ENCODE measurements around the gene ACACA.
A peak's percentile ranks its signal among the peaks of the same experiment; 100 is the strongest.

Gene ACACA

DNA sequence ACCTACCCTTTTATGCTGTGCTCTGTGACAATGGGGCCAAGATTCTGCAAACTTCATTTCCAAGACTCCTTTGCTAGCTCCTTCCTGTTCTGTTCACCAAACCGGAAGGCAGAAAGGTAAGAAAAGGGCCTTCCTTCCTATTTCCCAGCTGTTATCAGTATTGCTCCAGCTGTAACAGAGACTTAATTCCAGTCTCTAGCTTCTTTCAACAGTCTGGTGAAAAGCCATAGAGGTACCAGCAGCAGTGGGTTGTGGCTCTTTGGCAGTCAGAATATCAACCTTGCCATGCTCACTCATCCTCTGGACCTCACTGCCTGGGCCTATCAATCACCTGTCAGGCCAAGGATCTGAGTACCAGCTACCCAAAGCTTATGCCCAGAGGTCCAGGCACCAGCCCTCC, 120.2 kb downstream of the ACACA start:
- no peak for DNase-seq

DNA sequence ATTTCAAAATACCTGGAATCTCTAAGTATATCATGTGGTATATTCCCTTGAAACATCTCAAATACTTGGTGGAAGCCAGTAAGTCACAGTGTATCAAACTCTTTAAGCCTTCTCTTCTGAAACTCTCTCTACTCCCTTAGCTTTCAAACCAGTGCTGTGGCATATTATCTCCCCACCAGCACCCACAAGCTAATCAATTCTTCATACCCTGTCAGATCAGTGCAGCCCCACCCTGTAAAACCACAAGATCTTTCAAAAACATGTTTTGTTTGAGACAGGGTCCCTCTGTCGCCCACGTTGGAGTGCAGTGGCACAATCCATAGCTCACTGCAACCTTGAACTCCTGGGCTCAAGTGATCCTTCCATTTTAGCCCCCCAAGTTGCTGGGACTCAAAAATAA, 122.4 kb downstream of the ACACA start:
- DNase-seq = no peak

DNA sequence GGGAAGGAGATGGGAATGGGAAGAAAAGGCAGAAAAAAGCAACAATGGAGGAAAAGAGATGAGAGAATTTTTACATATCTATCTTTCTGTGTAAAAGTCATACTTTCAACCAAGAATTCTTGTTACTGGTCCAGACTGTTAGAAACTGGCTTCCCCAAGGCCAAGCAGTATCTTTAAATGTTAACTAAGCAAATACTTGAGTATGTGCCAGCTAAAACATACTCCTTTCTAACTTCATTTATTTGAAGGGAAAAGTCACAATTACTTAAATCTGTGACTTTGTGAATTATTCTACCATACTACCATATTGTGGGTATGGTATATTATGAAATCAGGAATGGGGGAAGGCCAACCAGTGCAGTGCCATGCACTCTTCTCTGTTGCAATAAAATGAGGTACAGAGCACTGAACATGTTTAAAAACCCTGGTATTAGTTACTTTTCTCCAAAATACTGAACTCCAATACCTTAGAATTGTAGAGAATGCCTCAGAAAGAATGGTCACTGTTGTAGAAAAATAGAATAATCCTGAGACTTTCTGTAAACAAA, 123.1 kb downstream of the ACACA start:
- DNase-seq = no peak

DNA sequence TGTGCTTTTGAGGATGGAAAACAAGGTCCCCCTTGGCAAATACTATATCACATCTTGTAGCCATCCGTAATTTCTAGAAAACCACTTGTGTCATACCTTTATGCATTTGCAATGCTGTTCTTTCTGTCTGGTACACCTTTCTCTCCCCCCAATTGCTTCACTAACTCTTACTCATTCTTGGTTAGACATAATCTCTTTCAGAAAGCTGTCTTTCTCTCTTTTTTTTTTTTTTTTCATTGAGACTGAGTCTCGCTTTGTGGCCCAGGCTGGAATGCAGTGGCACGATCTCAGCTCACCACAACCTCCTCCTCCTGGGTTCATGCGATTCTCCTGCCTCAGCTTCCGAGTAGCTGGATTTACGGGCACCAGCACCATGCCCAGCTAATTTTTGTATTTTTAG, 125.8 kb downstream of the ACACA start:
- no peak for DNase-seq

DNA sequence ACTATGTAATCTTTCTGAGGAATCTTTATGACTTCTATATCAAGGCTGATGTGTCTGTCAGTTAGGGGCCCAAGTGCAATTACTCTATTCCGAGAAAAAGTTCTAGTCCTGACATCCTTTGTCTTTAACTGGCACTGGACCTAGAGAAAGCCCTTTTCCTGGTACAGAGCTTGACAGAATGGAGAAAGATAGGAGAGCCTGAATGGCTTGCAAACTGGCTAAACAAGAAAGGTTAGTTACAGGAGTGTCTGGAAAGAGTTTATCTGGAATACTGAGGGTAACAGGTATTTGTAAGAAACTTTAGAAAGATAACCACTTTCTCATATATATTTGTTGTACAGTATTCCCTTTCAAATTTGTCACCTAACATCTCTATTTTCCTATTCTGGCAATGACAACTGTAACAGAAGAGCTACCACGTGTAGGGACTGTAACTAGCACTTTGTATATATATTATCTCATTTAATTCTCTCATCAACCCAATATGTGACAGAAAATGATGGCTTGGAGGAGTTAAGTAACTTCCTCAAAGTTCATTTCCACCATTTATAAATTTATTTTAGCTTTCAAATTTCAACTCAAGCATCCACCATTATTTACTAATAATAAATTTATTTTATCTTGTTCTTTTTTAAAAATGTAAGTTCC, 128.3 kb downstream of the ACACA start:
- DNase-seq = no peak

DNA sequence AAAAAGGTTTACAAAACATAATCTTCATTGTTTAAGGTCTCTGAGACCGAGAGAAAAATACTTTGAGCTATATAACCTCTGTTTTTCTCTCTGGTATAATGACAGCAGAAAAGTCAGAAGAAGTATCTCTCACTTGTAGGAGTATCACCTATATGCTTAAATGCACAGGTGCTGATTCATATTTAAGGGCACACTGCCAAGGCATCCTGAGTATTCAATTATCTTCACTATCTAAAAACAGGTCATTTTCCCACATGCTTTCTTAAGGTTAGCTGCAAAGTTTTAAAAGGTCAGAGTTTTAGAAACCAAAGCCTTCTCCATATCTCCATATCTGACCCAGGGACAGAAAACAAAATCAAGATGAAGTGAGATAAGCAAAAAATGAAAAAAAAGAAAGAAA, 130.2 kb downstream of the ACACA start:
- no peak for DNase-seq

DNA sequence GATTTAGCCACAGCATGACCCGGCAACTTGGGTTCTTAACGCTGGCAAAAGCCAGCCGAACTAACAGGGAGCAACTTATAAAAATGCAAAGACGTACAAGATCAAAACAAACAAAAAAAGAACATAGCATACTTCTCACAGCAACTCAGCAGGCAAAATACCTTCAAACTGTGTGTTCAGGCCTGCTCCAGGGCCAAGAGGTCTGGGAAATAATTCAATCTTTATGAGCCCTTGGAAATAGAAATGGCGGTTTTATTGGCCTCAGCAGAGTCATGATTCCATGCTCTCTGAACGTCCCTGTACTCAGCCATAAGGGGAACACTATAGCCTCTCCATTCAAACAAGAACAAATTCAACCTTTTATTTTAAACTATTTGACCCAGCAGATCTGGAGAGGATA, 132.2 kb downstream of the ACACA start:
- DNase-seq = no peak

DNA sequence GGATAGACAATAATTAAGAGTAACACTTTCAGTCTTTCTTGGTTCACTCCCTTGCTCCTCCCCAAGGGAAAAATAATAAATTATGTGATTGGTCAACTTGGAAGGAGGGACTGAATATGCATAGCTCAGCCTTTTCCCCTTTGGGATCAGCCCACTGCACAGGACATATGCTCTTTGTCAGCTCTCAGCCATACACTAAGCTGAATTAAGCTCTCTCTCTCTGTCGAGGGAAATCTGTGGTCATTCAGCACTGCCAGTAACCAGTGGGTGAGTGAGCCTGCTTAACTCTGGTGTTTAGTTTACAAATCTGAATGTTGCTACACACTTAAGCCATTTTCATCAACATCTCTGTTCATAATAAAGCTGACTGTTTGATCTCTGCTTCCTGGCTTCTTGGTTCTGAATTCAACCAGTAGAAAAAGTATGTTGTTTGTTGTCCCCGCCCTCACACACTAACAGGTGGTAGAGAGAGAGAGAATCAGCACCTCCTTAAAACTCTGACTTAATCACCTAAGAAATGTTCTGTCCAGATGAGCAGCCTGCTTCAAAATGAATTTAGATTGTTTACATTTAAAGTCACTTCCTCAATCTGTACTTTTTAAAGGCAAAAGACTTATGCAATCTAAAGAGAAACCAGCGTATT, 133.1 kb downstream of the ACACA start:
- DNase-seq = peak in 1 of 2 donors; percentile 35

DNA sequence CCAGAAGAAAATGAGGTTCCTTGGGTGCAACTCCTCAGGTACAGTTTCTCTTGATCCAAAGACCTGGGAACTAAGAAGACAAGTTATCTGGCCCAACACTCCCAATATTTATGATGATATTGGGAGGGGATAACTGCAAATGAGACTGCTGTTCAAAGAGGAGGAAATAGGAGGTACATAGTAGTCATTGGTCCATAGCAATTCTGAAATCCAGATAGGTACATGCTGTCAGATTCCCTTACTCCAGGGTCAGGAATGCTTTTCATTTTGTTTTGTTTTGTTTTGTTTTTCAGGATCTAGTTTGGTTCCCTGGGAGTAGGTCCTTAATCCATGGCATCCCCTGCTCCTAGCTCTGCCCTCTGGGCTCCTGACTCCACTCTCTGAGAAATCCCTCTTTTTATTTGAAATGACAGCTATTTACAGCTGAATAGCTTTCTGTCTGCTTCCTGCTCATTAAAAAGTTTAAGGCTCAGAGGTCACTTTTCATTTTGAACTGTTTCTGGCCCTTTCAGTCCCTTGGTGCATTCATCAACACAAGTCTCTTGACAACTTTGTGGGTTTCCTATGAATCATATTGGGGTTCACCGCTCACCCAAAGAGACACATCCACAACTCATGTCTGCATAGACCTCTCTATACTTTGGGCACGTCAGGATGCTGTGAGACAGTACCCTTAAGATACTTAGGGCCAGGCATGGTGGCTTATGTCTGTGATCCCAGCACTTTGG, 141.0 kb downstream of the ACACA start:
- DNase-seq = no peak

DNA sequence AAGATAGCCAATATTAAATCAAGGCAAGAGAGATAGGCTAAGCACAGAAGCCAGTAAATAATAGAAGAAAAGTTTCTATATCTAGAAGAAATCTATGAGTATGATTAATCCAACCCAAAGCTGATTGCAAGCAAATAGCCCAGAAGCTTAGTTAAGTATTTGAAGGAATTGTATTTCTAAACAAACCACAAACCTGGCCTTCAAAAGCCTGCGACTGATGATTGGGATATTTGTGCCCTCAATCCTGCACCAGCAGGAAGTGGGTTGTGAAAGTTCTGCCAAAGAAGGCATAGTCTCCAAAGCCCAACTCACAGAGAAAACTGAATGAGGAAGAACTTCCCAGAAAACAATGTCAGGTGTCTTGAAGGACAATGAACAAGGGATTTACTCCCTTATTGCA, 145.3 kb downstream of the ACACA start:
- no peak for DNase-seq

DNA sequence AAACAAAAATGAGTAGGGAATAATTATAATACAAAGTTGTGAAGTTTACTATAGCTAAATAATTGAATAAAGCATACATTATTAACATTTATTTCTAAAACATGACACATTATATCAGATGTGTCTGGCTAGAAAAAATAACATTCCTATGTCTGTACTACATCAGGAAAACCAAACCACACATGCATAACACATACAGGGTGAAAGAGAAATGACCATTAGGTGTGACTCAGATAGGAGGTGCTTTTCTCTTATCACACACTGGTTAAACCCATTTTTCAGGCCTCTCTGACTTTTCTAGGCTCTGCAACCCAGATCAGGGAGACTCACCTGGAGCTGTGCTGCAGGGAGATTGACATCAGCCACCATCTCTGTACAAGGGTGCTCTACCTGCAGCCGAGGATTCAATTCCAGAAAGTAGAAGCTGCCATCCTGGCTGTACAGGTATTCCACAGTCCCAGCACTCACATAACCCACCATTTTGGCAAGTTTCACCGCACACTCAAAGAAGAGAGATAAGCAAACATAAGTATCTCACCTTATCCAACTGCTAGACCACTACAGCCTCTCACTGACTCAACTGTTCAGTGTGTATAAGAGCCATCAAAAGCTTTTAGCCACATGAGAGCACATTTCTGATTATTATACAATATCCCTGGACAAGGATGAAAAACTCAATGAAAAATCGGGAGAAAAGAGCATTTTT, 147.5 kb downstream of the ACACA start:
- DNase-seq = no peak

DNA sequence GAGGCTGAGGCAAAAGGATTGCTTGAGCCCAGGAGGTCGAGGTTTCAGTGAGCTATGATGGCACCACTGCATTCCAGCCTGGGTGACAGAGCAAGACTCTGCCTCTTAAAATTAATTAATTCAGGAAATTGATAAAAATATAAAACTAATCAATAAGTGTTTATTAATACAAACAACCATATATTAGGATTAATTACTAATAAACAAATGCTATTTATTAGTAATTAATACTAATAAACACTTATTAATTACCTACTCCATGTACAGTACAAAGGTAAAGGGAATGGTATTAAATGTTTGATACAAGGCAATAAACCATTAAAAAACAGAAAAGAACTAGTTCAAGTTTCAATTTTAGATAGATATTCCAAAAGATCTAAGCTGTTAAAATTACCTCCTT, 150.0 kb downstream of the ACACA start:
- no peak for DNase-seq

DNA sequence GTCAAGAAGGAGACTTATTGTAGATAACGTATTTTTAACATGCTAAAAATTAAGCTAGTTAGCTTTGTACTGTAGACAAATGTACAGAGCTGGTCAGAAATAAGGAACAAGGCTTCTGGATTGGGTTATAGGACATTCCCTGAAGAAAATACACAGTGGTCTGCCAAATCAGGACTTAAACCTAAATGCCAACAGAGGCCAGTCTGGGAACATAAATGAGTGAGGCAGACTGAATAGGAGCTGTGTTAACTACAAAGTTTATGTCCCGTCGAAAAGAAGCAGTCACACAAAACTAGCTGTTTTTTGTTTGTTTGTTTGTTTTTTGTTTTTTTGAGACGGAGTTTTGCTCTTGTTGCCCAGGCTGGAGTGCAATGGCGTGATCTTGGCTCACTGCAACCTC, 151.2 kb downstream of the ACACA start:
- DNase-seq = no peak

DNA sequence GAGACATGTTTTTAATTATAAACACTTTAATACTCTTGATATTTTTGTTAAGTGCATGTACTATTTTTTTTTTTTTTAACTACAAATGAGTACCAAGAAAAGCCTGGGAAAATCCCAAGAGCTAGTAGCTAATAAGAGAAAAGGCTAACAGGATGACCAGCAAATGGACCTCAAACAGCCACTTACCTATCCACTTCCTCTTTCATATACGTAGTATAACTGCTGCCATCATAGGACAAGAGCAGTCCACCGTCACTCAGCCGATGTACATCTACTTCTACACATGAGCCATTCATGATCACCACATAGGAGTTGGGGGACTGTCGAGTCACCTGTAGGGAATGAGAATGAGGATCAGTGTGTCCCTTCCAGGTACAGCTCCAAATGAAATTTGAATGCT, 158.8 kb downstream of the ACACA start:
- no peak for DNase-seq

DNA sequence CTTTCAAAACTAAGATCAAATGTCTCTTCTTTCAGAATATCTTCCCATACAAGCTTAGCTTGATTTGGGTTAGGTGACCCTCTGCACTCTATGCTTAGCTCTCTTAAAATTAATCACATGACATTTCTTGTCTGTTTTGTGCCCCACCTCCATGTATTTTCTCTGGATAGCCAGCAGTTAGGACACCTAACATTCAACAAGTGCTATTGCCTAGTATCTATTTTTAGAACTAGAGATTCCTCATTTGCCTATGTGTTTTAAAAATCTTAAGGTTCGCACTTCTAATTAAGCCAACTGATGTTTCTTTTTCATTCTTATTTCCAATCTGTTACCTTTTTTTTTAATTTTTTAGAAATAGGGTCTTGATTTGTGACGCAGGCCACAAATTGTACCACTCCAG, 160.6 kb downstream of the ACACA start:
- no peak for DNase-seq

DNA sequence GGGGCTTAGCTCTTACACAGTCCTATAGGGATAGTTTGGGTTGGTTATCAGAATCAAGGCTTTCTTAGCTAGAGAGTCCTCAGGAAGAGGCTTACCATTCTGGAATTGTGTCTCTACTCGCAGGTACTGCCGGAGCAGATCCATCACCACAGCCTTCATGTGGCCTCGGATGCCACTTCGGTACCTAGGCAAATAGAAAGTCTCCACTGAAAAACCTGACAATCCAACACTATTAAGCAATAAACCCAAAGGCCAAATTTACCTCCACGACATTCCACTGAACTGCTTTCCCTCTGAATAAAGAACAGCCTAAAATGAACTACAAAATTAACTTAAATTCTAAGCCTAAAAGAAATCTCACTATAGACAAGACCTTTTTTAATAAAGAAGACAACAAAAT, 166.3 kb downstream of the ACACA start:
- DNase-seq = no peak

DNA sequence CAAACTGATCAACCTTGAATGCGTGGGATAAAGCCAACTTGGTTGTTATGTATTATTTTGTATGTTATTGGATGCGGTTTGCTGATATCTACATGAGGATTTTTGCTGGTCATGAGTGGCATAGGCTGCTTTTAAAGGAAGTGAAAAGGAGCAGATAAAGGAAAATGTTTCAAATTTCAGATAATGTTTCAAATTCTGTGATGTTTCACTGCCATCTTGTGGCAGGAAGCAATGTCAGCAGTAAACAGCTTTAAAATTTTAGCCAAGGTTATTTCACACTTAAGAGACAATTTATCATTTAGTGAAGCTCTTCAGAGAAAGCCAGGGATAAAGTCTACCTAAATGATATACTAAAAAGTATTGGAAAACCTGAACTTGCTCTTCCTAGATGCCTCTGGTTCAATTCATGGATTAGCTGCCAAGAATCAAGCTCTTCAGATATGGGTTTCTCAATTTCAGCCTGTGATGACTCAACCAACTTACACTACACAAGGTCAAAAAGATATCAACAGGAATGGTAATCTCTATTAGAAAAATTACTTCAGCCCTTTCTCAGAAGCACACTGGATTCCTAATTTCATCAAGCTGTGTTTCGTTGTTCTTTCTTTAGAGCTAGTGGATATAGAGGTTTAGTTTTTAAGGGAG, 166.8 kb downstream of the ACACA start:
- no peak for DNase-seq

DNA sequence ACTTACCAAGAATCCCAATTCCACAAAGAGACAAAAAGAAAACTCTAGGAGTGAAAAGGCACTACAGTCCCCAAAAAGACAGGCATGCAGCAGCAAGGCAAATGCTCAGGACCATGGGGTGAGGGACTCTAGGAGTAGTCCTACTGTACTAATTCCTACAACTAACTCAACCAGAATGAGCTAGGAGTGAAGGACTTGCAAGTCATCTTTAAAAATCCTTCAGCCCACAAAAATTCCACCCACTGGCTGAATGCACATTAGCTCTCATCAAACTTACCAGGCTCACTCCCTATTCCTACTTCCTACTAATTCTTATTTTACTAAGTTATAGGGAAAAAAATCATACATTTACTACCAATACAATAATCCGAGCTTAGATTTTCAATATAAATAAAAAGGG, 172.5 kb downstream of the ACACA start:
- DNase-seq = no peak

DNA sequence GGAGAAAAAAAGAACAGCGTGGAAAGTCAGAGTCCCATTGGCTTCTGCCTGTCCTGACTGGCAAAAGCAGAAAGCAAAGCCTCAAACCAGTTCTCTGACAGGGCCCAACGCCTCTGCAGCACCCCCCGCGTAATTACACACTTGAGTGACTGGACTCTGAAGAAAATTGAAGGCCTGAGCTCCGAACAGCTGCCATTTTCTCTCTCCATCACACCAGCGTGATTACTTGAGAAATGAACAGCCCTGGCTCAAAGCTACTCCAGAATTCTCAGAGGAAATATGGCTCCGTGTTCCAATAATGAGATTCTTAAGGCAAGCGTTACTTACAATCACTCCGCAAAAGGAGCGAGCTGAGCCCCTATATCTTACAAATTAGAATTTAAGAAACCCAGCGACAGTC, 173.6 kb downstream of the ACACA start:
- no peak for DNase-seq

DNA sequence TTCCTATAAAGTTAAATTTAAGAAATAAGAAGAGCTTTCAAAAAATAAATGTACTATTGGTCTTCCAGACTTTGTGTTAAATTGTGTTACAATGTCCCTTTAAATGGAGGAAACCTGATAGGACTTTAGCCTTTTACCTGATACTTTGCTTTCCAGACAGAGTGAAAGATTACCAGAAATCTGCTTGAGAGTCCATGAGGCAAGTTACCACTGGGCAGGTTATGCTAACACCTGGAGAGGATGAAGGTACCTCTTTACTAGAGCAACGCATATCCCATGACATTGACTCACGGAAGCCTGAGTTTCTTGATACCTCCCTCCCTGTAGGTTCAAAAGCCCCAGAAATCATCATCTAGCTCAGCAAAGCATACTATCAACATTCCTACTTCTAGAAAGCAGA, 174.7 kb downstream of the ACACA start:
- no peak for DNase-seq

DNA sequence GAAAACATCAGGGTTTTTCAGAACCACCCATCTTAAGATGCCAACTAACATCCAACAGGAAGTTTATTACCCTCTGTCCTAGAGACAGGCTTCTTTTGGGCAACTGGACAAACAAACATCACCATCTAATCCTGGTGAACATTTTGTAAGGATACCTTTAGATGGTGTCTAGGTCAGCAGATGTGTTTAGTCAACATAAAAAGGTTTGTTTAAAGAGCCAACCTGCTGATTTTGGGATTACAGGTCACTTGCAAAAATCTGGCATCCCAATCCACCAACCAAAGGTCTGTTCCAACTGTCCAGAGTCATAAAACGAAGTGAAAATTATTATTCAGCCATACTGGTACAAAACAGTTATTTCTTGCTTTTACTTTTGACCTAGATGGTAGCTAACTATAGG, 176.0 kb downstream of the ACACA start:
- no peak for DNase-seq

DNA sequence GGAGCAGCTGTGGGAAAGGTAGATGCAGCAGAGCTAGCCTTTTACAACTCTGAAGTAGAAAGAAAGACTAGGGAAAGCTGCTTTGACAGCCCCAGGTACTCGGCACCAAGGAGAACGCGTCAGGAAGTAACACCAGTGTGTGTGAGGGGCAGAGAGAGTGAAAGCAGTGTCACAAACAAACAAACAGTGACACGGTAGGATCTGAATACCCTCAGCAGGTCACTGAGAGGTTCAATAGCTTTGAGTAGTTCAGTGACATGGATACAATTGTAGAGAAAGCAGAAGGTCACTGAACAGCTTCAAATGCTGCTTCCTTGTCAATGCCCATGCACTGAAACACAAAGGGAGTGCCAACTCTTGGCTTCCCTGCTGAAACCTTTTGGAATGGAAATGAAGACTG, 181.2 kb downstream of the ACACA start:
- DNase-seq = no peak

DNA sequence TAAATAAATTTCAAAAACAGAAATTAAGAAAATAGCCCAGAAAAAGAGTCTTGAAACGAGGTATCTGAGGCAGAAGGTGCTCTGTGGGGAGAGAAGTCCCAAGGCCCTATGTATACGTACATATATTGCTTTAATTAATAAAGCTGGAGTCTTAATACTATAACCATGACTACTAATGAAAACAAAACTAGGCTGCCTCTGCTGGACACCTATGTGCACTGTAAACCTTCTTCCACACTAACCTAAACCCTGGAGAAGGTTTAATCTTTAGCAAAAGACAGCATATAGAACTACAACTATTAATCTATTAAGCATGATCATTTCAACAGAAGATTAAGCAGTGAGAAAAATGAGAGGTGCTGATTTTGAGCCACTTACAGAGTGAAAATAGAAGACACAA, 184.8 kb downstream of the ACACA start:
- DNase-seq = no peak
